ENCODE results near the gene MAP3K6. TPM values are rescaled to one million over a fixed set of nuclear protein-coding genes. Genes with fewer than 3 reads are reported as not detected.

MAP3K6 gene
- total RNA-seq, 1 experiment from 2014 or later, result 25.1 TPM

- BruUV-seq (replicated peaks), result no TSS peak
- ChIA-PET CTCF (no interaction called here), POLR2A (ENCODE audit: unreplicated experiment) (no interaction called here)
- Histone ChIP-seq H3K4me1 (ENCODE audit: insufficient read depth, low read length) (no peaks in the 10 kb centered on the region), H3K9me2 (replicated peaks; ENCODE audit: low read length) (no peaks in the 10 kb centered on the region), H4K20me1 (ENCODE audit: low read length) (no peaks in the 10 kb centered on the region), H3K27ac (ENCODE audit: low read length) (no peak overlapping the region), H3F3A (ENCODE audit: low read length, unreplicated experiment) (no peaks in the 10 kb centered on the region), H3K9me3 (ENCODE audit: low read length) (no peaks in the 10 kb centered on the region), H3K4me3 (ENCODE audit: low read length) (no peak overlapping the region), H3K79me2 (ENCODE audit: low read length) (peaks cover 39% of the 10 kb centered on the region), H2AFZ (ENCODE audit: low read length) (no peak overlapping the region), H3K4me2 (ENCODE audit: low read length) (no peak overlapping the region), H3K9ac (ENCODE audit: low read length) (no peak overlapping the region), H3K27me3 (ENCODE audit: low read length) (no peaks in the 10 kb centered on the region), H3K36me3 (ENCODE audit: low read depth, low read length) (peaks cover 42% of the 10 kb centered on the region; the same call in 1 of the 2 replicates)
- intact Hi-C loops (cut with micrococcal nuclease), result no loop called here
- DNase-seq (no peak), ATAC-seq (no peak)
- TF ChIP-seq, protein P1, sequence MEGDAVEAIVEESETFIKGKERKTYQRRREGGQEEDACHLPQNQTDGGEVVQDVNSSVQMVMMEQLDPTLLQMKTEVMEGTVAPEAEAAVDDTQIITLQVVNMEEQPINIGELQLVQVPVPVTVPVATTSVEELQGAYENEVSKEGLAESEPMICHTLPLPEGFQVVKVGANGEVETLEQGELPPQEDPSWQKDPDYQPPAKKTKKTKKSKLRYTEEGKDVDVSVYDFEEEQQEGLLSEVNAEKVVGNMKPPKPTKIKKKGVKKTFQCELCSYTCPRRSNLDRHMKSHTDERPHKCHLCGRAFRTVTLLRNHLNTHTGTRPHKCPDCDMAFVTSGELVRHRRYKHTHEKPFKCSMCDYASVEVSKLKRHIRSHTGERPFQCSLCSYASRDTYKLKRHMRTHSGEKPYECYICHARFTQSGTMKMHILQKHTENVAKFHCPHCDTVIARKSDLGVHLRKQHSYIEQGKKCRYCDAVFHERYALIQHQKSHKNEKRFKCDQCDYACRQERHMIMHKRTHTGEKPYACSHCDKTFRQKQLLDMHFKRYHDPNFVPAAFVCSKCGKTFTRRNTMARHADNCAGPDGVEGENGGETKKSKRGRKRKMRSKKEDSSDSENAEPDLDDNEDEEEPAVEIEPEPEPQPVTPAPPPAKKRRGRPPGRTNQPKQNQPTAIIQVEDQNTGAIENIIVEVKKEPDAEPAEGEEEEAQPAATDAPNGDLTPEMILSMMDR (conservative IDR thresholded peaks at IDR 0.05; ENCODE audit: low read depth, low read length), result no peak
- TF ChIP-seq EZH2phosphoT487 (IDR thresholded peaks at IDR 0.05; ENCODE audit: borderline replicate concordance, low read length) (no peak), EZH2 (IDR thresholded peaks at IDR 0.05; ENCODE audit: low read length, unreplicated experiment) (no peak)
Observed at GRCh38 chr1:27330786-27331185, 36.0 kb downstream of the MAP3K6 start.

DNA sequence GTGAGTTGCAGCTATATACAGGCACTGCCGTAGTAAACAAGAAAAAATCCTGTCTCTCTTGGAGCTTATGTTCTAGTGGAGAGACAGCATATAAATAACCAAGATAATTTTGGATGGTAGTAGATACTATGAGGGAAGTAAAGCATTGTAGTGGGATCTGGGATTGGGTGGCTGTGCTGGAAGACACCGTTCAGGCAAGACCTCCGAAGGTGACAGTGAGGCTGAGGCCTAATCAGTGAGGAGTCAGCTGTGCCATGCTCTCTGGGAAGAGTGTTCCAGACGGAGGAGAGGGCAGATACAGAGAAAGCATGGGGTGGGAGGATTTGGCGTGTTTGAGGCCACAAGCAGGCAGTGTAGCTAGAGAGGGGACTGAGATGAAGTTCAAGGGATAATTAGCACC lies 38.8 kb downstream of the MAP3K6 start:
- Histone ChIP-seq H3F3A (ENCODE audit: low read length, unreplicated experiment) (no peaks in the 10 kb centered on the region), H3K9ac (ENCODE audit: low read length) (no peak overlapping the region), H3K4me1 (ENCODE audit: insufficient read depth, low read length) (peaks cover 9% of the 10 kb centered on the region; the same call in 1 of the 2 replicates), H3K79me2 (ENCODE audit: low read length) (peaks cover 67% of the 10 kb centered on the region), H3K9me2 (replicated peaks; ENCODE audit: low read length) (no peaks in the 10 kb centered on the region), H3K27ac (ENCODE audit: low read length) (no peak overlapping the region), H3K27me3 (ENCODE audit: low read length) (no peaks in the 10 kb centered on the region), H3K4me2 (ENCODE audit: low read length) (no peak overlapping the region), H2AFZ (ENCODE audit: low read length) (no peak overlapping the region), H3K4me3 (ENCODE audit: low read length) (no peak overlapping the region), H3K9me3 (ENCODE audit: low read length) (no peaks in the 10 kb centered on the region), H3K36me3 (ENCODE audit: low read depth, low read length) (peaks cover 30% of the 10 kb centered on the region), H4K20me1 (ENCODE audit: low read length) (no peaks in the 10 kb centered on the region)
- no TSS peak for BruUV-seq (replicated peaks)
- DNase-seq (no peak), ATAC-seq (no peak)
- intact Hi-C loops (cut with micrococcal nuclease), result no loop called here
- ChIA-PET POLR2A (ENCODE audit: unreplicated experiment) (no interaction called here), CTCF (no interaction called here)
- TF ChIP-seq EZH2phosphoT487 (IDR thresholded peaks at IDR 0.05; ENCODE audit: borderline replicate concordance, low read length) (no peak), EZH2 (IDR thresholded peaks at IDR 0.05; ENCODE audit: low read length, unreplicated experiment) (no peak)

GRCh38 chr1:27325286-27325685 lies 41.5 kb downstream of the MAP3K6 start:
- BruUV-seq (replicated peaks), result no TSS peak
- Histone ChIP-seq H2AFZ (ENCODE audit: low read length) (no peak overlapping the region), H3K4me1 (ENCODE audit: insufficient read depth, low read length) (peaks cover 12% of the 10 kb centered on the region; the same call in 1 of the 2 replicates), H3K27ac (ENCODE audit: low read length) (no peak overlapping the region), H3K4me2 (ENCODE audit: low read length) (no peak overlapping the region), H3K9me3 (ENCODE audit: low read length) (no peaks in the 10 kb centered on the region), H3K4me3 (ENCODE audit: low read length) (no peak overlapping the region), H4K20me1 (ENCODE audit: low read length) (no peaks in the 10 kb centered on the region), H3K9ac (ENCODE audit: low read length) (no peak overlapping the region), H3K9me2 (replicated peaks; ENCODE audit: low read length) (no peaks in the 10 kb centered on the region), H3F3A (ENCODE audit: low read length, unreplicated experiment) (no peaks in the 10 kb centered on the region), H3K79me2 (ENCODE audit: low read length) (peaks cover 76% of the 10 kb centered on the region), H3K36me3 (ENCODE audit: low read depth, low read length) (peaks cover 19% of the 10 kb centered on the region), H3K27me3 (ENCODE audit: low read length) (no peaks in the 10 kb centered on the region)
- ATAC-seq, result no peak
- ChIA-PET POLR2A (ENCODE audit: unreplicated experiment) (no interaction called here), CTCF (no interaction called here)
- no peak for TF ChIP-seq EZH2 (IDR thresholded peaks at IDR 0.05; ENCODE audit: low read length, unreplicated experiment)
- TF ChIP-seq, protein P1 (conservative IDR thresholded peaks at IDR 0.05; ENCODE audit: low read depth, low read length), result no peak
- TF ChIP-seq EZH2phosphoT487 (IDR thresholded peaks at IDR 0.05; ENCODE audit: borderline replicate concordance, low read length), result no peak
- DNase-seq, result no peak
- intact Hi-C loops (cut with micrococcal nuclease), result no loop called here

All from PC-3 (cell line).